Astrocyte of the spinal cord (primary cell): ENCODE results near the gene BAZ2B.

ENCODE experiments used
- DNase-seq: peaks from one replicate; pipeline ENCODE4 v3.0.0; 2011; ENCODE audit warnings: low read depth, low spot score
- H3K4me3 ChIP-seq: 2 replicates; pipeline ENCODE4 v1.5.1; 2011; ENCODE audit warnings: low read depth, mild to moderate bottlenecking, low read length, moderate library complexity
- CTCF ChIP-seq: IDR thresholded peaks from 2 replicates; pipeline ENCODE4 v1.5.1; 2012; ENCODE audit warnings: low read depth, mild to moderate bottlenecking, low read length, inconsistent platforms
- in situ Hi-C: cut with HindIII; loops from 2 replicates; pipeline ENCODE4 v1.10.0; 2017; ENCODE audit warnings: low sequenced_read_pairs

The BAZ2B gene

DNA sequence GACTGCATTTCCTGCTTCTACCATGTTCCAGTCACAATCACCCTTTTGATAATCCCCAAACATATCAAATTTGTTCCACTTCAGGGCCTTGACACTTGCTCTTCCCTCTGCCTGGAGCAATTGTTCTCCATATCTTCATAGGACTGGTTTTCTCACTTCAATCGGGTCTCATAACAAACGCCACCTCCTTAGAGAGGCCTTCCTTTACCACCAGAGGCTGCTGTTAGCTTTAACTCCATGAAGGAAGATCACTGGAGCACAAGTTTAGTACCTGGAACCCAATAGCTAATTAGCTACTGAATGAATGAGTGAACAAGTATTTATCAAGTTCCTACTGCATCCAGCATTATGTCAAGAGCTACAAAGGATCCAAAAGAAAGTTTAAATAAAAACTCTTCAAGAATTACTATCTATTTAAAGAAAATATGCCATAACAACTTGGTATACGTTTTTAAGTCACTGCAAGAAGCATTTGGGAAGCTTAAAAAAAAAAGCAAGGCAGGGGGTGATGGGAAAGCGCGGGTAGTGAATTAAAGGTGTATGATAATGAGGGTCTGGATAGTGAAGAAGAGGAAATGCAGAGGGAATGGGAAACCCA is 58.8 kb downstream of the BAZ2B start:
- in situ Hi-C loops: no loop called here
- peak; percentile 5 for DNase-seq
- TF ChIP-seq CTCF: peak; percentile 34

DNA sequence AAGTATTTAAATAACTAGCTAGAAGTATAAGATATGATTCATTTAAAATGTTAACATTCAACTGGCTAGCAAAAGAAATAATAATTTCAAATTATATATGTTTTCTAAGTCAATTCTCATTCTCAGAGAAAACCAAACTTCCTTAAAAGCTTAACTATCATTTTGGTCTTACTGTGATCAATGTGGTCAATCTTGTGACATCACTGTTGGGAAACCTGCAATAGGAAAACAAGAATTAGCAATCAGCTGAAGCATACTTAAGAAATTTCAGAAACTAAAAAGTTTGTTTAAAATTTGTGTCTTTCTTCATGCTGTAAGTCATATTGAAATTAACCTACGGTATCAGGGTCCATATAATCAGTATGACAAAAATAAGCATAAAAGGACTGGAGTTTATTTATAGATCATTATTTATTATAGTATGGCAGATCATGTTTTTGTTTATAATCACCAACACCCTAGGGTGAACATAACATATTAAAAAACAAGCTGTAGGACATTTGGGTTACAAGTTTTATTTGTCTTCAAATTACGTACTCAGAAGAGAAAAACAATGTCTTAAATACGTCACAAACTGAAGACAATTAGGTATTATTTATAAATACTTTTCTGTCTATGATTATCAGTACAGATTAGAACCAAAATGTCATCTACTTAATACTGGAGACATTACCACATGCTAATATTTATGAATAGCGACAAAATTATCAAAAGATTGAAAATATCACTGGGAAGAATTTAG is 60.5 kb downstream of the BAZ2B start:
- in situ Hi-C loops: no loop called here
- TF ChIP-seq CTCF: no peak
- H3K4me3 ChIP-seq: no peak overlapping the region
- no peak for DNase-seq

More for the DNA sequence above, 58.8 kb downstream of the BAZ2B start:
- H3K4me3 ChIP-seq: no peak overlapping the region

- H3K4me3 ChIP-seq: no peak overlapping the region
- no peak for TF ChIP-seq CTCF
- DNase-seq: no peak
- in situ Hi-C loops: no loop called here
Observed at GRCh38 chr2:159553727-159554126, 62.6 kb downstream of the BAZ2B start.

DNA sequence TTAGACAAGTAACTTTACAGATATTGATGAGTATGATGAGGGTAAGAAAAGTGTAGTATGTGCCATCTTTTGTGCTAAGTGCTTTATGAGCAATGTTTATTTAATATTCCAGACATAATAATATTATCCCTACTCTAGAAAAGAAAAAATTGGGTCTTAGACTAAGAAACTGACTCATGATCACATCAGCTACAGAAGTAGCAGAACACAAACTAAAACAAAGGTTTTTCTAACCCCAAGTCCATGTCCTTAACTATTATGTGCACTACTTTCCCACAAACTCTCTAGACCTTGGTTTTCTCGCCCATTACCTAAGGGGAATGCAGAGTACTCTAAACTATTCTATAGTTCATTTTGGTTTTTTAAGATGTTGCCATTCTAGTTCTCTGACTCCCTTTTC is 64.5 kb downstream of the BAZ2B start:
- peak; percentile 45 for DNase-seq
- TF ChIP-seq CTCF: no peak
- no peak overlapping the region for H3K4me3 ChIP-seq
- in situ Hi-C loops: no loop called here

GRCh38 chr2:159550231-159550630 is 66.1 kb downstream of the BAZ2B start:
- in situ Hi-C loops: no loop called here
- TF ChIP-seq CTCF: no peak
- DNase-seq: no peak
- no peak overlapping the region for H3K4me3 ChIP-seq

DNA sequence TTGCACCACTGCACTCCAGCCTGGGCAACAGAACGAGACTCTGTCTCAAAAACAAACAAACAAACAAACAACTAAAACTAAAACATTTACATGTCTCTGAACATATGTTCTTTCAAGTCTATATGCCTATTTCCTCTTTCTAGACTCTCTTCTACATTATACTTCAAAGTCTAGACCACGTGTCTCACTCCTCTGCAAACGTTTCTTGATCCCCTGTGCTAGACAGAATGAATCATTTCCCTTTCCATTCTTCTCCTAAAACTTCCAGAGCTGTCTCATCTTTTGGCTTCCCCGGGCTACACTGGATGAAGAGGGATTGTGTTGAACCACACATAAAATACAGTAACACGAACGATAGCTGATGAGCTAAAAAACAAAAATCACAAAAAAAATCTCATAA is 67.1 kb downstream of the BAZ2B start:
- DNase-seq: peak; percentile 30
- in situ Hi-C loops: no loop called here

More for the DNA sequence above, 67.1 kb downstream of the BAZ2B start:
- no peak for TF ChIP-seq CTCF
- no peak overlapping the region for H3K4me3 ChIP-seq
